Measurements from ENCODE around the gene VTI1A.
"Not testable (repeated sequence)": the region's sequence is repeated elsewhere in the genome, so short reads cannot be mapped to it uniquely, and the experiment has no call there.

VTI1A gene

DNA sequence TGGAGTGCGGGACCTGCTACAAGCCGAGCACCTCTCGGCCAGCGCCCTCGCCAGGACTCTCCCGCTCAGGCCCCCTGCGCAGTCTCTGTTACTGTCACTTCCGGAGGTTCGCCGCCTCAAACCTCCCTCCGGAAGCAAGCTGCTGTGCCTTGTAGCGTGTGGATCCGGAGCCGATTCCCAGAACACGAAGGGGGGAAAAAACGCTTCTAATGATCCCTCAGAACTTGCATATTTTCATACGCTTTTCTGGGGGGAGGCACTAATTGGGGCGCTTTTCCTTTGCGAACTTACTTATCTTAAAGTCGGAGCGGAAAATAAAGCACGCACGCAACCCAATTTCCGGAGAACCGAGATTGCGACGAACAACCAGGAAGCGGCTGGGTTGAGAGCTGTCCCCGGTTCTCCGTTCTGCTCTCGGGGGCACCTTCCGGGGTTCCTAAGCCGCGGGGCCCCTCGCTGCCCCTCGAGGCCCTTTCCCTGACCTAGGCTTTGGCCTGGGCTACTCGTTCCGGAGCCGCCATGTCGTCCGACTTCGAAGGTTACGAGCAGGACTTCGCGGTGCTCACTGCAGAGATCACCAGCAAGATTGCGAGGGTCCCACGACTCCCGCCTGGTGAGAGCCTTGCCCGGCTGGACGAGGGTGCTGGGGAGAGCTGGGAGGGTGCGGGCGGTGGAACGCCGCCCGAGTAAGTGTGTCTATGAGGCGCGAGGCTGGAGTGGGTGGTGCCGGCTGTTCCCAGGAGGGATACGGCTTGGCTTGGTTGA is at the start of gene VTI1A, which contains the start of gene ZDHHC6:
Gene VTI1A (plus strand): TSS at position 361 of the 765 bp plus-strand sequence. CDS start 159 bp downstream, at position 520.
Gene ZDHHC6 (minus strand): TSS at position 60 of the 765 bp plus-strand sequence. CDS start 1,478 bp downstream, outside the sequence.
- TF ChIP-seq, protein P1, sequence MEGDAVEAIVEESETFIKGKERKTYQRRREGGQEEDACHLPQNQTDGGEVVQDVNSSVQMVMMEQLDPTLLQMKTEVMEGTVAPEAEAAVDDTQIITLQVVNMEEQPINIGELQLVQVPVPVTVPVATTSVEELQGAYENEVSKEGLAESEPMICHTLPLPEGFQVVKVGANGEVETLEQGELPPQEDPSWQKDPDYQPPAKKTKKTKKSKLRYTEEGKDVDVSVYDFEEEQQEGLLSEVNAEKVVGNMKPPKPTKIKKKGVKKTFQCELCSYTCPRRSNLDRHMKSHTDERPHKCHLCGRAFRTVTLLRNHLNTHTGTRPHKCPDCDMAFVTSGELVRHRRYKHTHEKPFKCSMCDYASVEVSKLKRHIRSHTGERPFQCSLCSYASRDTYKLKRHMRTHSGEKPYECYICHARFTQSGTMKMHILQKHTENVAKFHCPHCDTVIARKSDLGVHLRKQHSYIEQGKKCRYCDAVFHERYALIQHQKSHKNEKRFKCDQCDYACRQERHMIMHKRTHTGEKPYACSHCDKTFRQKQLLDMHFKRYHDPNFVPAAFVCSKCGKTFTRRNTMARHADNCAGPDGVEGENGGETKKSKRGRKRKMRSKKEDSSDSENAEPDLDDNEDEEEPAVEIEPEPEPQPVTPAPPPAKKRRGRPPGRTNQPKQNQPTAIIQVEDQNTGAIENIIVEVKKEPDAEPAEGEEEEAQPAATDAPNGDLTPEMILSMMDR (IDR thresholded peaks at IDR 0.05; ENCODE audit: extremely low read depth, insufficient read depth, missing control alignments): peak; percentile 27
- in situ Hi-C loops (cut with MboI; ENCODE audit: low pct_unique_long_range_greater_than_20kb, low sequenced_read_pairs, unreplicated experiment): loop anchor here (25.0 kb wide), 1 partner anchor 260 kb away; the partner anchor contains the start of gene GPAM
- peak; percentile 80 for DNase-seq (ENCODE audit: low spot score)

DNA sequence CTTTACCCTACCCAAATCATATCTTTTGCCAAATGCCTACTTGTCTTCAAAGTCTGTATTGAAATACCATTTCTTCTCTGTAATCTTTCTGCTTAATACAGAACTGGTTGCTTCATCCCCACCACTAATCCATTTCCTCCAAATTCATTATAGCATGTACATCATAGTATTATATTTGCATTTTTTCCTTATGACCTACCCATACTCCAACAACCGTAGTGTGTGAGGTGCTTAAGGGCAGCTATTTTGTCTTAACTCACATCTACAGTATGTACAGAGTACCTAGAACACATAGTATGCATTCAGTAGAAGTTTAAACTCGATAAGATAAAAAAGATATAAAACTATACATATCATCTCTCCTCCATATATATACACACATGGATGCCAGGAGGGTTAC is 49.4 kb upstream of the VTI1A start:
- in situ Hi-C loops (cut with MboI; ENCODE audit: low pct_unique_long_range_greater_than_20kb, low sequenced_read_pairs, unreplicated experiment): no loop called here
- TF ChIP-seq, protein P1 (IDR thresholded peaks at IDR 0.05; ENCODE audit: extremely low read depth, insufficient read depth, missing control alignments): no peak
- DNase-seq (ENCODE audit: low spot score): no peak

DNA sequence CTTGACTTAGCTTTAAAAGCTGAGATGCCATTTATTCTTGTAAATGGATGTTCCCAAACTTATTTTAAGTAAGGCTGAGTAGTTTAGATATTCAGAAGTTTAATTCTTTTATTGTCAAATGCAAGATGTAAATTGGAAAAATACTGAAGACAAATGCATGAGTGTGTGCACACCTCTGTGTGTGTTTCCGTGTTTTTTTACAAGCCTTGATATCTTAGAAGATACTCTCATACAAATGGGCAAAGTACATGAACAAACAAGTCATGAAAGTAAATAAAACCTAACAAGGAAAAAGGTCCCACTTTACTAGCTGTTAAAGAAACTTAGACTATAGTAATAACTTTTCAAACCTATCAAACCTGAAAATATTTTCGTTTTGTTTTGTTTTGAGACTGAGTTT is 44.1 kb upstream of the VTI1A start:
- no peak for DNase-seq (ENCODE audit: low spot score)
- in situ Hi-C loops (cut with MboI; ENCODE audit: low pct_unique_long_range_greater_than_20kb, low sequenced_read_pairs, unreplicated experiment): no loop called here
- TF ChIP-seq, protein P1 (IDR thresholded peaks at IDR 0.05; ENCODE audit: extremely low read depth, insufficient read depth, missing control alignments): no peak

DNA sequence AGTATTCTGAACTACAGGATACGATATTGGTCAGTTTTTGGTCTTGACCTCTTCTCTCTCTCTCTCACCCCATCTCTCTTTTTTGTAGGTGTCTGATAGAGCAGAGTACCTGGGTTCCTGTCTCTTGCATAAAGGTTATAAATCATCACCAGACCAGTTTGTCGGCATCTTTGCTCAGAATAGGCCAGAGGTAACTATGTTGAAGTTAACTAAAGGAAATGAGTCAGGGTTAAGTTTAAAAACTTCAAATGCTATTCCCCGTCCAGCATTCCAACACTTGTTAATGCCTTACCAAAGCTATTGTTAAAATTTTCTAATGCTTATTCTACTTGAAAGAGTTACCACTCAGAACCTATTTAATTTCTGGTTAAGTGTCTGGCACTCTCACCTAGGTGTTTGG is 42.4 kb upstream of the VTI1A start:
- in situ Hi-C loops (cut with MboI; ENCODE audit: low pct_unique_long_range_greater_than_20kb, low sequenced_read_pairs, unreplicated experiment): no loop called here
- TF ChIP-seq, protein P1 (IDR thresholded peaks at IDR 0.05; ENCODE audit: extremely low read depth, insufficient read depth, missing control alignments): no peak
- DNase-seq (ENCODE audit: low spot score): no peak

DNA sequence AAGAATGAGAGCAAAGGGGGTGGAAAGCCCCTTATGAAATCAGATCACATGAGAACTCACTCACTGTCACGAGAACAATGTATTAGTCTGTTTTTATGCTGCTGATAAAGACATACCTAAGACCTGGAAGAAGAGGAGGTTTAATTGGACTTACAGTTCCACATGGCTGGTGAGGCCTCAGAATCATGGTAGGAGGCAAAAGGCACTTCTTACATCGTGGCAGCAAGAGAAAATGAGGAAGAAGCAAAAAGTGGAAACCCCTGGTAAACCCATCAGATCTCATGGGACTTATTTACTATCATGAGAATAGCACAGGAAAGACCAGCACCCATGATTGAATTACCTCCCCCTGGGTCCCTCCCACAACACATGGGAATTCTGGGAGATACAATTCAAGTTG is 40.2 kb upstream of the VTI1A start:
- DNase-seq (ENCODE audit: low spot score); in situ Hi-C loops (cut with MboI; ENCODE audit: low pct_unique_long_range_greater_than_20kb, low sequenced_read_pairs, unreplicated experiment): not testable (repeated sequence)

DNA sequence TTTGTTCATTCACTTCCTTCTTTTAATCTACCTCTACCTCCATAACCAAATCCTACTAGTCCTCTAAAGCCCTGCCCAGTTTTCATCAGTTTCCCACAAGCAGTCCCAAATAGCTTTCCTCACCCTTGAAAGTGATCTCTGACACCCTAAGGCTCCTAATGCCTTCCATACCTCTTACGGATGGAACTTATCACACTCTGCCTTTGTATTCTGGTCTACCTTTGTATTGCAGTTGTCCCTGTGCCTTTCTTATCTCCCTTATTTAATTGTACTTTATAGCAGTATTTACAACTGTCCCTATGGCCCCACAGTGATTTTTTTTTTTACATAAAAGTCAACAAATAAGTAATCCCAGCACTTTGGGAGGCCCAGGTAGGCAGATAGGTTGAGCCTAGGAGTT is 39.3 kb upstream of the VTI1A start:
- TF ChIP-seq, protein P1 (IDR thresholded peaks at IDR 0.05; ENCODE audit: extremely low read depth, insufficient read depth, missing control alignments): no peak
- DNase-seq (ENCODE audit: low spot score): no peak
- in situ Hi-C loops (cut with MboI; ENCODE audit: low pct_unique_long_range_greater_than_20kb, low sequenced_read_pairs, unreplicated experiment): no loop called here

DNA sequence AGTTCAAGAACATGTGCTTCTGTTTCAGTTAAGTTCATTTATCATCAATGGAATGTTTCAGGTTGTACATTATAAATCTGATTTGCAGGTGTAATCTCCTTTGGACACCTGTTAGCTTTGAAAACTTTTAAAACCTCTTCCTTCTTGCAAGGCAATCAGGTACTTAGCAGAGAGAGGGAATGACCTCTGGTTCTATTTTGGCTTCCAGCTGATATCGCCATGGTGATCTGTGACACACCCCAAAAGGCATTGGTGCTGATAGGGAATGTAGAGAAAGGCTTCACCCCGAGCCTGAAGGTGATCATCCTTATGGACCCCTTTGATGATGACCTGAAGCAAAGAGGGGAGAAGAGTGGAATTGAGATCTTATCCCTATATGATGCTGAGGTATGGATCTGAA is 37.7 kb upstream of the VTI1A start:
- TF ChIP-seq, protein P1 (IDR thresholded peaks at IDR 0.05; ENCODE audit: extremely low read depth, insufficient read depth, missing control alignments): no peak
- no peak for DNase-seq (ENCODE audit: low spot score)
- in situ Hi-C loops (cut with MboI; ENCODE audit: low pct_unique_long_range_greater_than_20kb, low sequenced_read_pairs, unreplicated experiment): no loop called here
